ENCODE results near the gene MIDN.

The MIDN gene

DNA sequence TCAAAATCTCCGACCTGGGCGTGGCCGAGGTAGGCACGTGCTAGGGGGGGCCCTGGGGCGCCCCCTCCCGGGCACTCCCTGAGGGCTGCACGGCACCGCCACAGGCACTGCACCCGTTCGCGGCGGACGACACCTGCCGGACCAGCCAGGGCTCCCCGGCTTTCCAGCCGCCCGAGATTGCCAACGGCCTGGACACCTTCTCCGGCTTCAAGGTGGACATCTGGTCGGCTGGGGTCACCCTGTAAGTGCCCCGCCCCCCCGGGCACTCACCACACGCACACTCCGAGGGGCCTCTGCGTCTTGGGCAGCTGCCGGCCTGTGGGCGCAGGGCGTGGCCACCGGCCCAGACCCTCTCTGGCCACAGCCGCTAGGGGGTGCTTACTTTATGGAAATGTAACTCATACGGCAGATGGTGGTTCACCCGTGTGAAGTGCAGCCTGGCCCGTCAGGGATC, 27.9 kb upstream of the MIDN start:
- H3K27ac ChIP-seq, result no peak overlapping the region
- DNase-seq (ENCODE audit: low read depth, low spot score), result no peak

DNA sequence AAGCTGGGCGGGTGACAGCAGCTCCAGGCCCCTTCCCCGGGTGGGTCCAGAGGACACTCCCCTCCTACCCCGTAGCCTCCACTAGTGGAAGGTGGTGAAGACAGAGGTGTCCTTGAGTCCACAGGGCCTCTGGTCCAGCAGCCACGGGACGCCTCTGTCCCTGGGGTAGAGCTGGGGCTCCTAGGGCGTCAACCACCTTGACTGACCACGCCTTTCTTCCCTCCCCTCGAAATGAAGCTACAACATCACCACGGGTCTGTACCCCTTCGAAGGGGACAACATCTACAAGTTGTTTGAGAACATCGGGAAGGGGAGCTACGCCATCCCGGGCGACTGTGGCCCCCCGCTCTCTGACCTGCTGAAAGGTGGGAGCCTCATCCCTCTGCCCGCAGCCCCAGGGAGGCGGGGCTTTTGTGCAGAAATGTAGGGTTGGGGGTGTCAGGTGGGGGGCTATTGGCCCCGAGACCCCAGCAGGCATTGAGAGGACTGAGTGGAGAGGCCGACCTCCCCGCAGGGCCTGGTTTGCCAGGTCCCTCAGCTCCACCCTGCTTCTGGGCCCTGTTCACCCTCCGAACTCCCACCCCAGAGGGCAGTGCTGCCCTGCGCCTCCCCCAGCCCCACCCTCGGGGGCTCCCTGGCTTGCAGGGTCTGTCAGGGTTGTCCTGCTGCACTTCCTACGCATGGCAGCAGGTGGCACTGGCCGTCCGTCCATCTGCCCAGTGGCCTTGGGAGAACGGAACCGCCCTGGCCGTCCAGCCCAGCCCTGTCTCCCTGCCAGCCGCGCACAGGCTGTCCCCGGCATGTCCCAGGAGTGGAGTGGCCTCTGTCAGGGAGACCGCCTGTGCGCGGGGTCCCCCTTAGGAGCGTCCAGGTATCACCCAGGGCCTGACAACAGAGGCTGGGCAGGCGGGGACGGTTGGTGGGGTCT, 27.1 kb upstream of the MIDN start:
- DNase-seq (ENCODE audit: low read depth, low spot score), result no peak
- no peak overlapping the region for H3K27ac ChIP-seq

DNA sequence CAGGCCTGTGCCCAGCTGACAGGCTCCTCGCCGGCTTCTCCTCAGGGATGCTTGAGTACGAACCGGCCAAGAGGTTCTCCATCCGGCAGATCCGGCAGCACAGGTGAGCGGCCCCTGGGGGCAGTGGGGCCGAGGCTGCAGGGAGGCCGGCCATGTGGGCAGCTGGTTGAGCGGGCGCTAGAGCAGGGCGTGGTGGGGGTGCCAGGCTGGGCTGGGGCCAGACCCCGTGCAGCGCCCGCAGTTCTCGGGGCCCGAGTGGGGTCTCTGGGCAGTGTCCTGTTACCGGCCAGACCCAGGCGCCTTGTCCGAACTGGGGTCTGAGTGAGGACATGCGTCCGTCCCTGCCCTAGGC, 26.5 kb upstream of the MIDN start:
- H3K27ac ChIP-seq, result no peak overlapping the region
- DNase-seq (ENCODE audit: low read depth, low spot score), result no peak

DNA sequence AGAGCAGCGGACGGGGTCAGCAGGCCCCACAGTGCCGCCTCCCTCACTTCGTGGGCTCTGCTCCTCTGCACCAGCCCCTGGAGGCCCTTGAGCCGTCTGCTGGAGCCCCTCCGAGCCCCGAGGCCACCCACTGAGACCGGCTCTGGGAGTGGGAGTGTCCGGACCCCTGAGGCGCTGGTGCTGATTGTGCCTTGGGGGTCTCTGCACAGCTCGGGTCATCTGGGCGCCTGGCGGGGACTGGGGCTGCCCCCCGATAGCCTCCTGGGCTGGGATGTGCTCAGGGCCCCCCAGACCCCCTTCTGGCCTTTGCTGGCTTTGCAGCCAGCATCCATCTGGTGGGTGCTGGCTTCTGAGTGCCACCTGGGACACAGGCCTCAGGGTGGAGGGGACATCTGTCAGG, 26.0 kb upstream of the MIDN start:
- no peak for DNase-seq (ENCODE audit: low read depth, low spot score)
- no peak overlapping the region for H3K27ac ChIP-seq

DNA sequence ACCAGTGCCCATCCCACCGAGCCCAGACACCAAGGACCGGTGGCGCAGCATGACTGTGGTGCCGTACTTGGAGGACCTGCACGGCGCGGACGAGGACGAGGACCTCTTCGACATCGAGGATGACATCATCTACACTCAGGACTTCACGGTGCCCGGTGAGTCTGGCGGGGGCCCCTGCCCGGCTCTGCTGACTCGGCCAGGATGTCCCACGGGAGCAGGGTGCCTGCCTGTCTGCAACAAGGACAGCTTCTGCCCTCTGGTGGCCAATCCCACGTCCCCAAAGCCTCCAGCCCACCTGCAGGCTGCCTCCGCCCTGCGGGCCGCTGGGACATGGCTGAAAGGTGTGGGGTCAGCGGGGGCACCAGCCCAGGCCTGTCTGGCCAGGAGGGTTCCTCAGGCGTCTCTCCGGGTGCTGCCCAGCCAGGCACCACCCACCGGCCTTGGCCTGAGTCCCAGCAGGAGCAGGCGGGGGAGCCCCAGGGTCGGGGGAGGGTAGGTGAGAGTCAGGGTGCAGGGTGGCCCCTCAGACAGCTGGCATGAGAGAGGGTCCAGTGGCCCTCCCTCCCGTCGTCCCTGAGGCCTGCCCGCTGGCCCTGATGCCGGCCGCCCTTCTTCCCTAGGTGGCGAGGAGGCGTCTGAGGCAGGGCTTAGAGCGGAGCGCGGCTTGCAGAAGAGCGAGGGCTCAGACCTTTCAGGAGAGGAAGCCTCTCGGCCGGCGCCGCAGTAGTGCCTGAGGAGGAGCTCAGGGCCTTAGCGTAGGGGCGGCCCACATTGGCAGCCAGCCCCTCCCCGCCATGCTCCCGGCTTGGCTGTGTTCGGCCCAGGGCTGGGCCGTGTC, 25.1 kb upstream of the MIDN start:
- H3K27ac ChIP-seq, result no peak overlapping the region
- DNase-seq (ENCODE audit: low read depth, low spot score), result no peak

DNA sequence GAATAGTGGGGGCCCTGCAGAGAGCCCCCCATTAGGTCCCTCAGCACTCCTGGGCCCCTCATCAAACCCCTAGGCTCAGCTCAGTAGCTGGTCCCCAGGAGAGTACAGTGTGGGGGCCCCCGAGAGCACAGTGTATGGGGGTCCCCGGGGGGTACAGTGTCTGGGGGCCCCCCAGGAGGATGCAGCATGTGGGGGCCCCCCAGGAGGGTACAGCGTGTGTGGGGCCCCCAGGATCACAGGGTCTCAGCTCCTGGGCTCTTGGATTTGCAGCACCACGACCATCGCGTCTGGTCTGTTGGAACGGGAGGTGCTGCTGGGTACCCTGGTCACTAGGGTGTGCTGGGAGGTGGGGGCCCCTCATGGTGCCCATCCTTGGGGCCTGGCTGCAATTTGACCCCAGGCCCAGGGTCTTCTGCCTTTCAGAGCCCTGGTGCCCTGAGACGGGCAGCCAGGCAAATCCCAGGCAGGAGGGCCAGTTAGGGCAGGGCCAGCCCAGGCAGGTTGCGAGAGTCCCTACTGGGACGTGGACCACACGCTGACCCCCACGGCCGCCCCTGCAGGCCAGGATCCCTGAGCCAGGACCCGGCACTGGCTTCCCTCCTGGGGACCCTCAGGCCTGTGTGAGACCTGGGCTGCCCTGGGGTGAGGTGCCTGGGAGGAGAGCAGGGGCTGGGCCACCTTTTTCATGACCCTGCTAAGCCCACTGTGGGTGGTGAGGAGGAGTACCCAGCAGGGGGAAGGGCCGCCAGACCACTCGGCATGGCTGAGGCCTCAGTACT, 24.1 kb upstream of the MIDN start:
- no peak for DNase-seq (ENCODE audit: low read depth, low spot score)
- H3K27ac ChIP-seq, result no peak overlapping the region

DNA sequence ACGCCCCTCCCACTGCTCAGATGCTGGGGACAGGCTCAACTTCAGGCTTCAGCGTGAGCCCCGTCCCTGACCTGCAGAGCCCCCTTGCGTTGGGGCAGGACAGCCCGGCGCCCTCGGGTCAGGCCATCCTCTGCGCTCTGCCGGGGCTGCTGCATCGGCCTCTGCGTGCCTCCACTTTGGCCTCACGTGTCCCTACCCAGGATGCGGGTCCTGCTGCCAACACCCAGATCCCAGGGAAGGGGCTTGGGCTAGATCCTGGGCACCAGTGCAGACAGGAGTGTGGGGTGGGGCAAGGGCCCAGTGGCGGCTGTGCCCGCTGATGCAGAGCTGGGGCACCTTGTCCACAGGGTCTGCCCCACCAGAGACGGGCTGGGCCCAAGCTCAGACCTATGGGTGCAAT, 23.5 kb upstream of the MIDN start:
- no peak for DNase-seq (ENCODE audit: low read depth, low spot score)
- H3K27ac ChIP-seq, result no peak overlapping the region

DNA sequence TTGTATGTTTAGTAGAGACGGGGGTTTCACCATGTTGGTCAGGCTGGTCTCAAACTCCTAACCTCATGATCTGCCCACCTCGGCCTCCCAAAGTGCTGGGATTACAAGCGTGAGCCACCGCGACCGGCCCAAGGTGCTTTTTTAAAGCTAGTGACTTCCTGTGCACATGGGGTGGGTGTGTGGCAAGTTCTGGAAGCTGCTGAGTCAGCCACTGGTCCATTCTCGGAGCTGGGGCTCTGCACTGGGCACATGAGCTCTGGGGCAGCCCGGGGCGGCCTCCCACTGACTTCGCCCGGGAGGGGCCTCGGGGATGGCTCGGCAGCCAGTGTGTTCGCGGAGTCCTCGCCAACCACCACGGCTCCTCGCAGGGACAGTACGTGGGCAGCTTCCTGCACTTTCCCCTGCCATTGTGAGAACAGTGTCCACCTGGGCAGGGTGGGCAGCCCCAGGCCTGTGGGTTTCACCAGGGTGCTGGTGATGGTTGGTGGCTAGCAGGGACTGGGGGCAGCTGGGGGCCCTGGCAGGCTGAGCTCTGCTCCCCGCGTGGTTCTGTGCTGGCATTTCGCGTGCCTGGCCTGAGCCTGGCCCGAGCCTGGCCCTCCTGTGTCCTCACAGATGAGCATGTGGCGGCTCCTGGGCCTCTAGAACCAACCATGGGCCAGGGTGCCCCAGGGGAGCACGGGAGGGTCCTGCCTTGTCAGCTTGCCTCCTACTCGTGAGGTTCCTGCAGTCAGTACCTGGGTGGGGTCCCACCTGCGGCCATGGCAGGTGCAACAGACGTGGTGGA, 22.8 kb upstream of the MIDN start:
- H3K27ac ChIP-seq, result no peak overlapping the region
- DNase-seq (ENCODE audit: low read depth, low spot score), result no peak

DNA sequence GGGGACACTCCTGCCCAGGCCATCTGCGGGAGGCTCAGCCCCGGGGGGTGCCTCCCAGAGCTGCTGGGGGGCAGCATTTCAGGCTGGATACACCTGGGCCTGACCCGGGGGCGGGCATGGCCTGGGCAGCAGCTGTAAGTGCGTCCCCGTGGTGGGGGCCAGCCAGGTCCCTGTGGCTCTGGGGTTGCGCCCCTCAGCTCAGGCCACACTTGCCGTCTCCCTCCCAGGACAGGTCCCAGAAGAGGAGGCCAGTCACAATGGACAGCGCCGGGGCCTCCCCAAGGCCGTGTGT, 22.2 kb upstream of the MIDN start:
- no peak overlapping the region for H3K27ac ChIP-seq
- DNase-seq (ENCODE audit: low read depth, low spot score), result no peak

DNA sequence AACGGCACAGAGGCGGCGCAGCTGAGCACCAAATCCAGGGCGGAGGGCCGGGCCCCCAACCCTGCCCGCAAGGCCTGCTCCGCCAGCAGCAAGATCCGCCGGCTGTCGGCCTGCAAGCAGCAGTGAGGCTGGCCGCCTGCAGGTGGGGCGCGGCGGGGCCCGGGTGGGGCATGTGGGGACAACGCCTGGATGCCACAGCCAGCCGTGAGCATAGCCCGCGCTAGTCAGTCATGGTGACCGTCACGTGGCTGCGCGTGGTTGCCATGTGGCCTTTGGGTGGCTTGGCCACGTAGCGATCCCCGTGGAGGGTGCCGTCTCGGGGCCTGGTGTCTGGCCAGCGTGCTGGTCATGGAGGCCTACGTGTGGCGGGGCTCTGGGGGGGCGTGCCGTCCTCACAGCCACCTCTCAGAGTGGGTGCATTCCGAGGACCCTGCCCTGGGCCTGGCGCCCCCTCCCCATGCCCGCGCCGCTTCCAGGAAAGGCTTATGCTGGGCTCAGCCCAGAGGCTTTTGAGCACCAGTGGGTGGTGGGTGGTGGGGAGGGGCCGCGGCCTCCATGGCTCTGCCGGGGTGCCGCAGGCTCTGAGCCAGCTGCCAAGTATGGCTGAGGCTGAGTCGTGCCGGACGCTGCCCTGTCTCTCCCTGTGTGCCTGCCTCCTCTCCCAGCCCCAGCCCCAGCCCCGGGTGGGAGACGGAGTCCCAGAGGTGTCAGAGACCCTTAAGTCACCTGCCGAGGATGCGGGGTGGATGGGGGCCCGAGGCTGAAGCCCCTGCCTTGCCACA, 21.7 kb upstream of the MIDN start:
- DNase-seq (ENCODE audit: low read depth, low spot score), result no peak
- H3K27ac ChIP-seq, result no peak overlapping the region

DNA sequence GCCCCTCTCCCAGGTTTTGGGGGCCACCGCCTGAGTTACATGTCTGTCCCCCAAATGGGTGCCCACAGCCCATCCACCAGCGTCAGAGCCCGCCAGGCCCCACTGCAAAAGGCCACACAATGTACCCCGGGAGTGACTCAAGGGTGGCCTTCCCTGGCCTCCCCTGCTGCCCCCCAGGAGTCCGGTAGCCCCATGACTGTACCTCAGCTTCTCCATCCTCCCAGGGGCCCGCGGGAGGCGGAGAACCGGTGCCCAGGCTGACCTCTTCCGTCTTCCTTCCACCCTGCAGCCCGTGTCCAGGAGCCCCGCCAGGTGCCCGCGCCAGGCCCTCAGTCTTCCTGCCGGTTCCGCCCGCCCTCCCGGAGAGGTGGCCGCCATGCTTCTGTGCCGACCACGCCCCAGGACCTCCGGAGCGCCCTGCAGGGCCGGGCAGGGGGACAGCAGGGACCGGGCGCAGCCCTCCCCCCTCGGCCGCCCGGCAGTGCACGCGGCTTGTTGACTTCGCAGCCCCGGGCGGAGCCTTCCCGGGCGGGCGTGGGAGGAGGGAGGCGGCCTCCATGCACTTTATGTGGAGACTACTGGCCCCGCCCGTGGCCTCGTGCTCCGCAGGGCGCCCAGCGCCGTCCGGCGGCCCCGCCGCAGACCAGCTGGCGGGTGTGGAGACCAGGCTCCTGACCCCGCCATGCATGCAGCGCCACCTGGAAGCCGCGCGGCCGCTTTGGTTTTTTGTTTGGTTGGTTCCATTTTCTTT, 20.9 kb upstream of the MIDN start:
- no peak for DNase-seq (ENCODE audit: low read depth, low spot score)
- no peak overlapping the region for H3K27ac ChIP-seq

DNA sequence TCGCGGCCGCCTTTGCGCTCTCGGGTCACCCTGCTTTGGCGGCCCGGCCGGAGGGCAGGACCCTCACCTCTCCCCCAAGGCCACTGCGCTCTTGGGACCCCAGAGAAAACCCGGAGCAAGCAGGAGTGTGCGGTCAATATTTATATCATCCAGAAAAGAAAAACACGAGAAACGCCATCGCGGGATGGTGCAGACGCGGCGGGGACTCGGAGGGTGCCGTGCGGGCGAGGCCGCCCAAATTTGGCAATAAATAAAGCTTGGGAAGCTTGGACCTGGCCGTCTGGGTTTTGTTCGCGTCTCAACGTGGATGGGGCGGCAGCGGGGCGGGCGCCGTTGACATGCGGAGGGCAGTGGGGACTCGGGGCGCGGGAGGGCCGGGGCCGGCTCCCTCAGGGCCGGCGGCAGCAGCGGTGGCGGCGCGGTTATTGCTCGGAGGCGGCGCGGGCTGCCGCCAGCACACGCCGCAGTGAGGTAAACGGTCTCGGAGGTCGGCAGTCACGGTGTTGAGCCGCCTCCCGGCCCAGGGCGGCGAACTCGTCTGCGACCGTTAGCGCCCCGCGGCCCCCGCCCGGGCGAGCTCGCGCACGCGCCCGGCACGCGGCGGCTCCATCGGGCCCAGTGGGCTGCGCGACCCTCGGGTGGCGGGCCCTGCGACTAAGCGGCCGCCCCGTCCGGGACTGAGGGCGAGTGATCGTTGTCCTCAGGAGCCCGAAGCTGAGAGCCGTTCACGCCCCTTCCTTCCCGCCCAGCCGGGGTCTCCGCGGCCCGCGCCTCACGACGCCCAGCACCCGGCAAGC, 20.0 kb upstream of the MIDN start:
- H3K27ac ChIP-seq, result no peak overlapping the region
- no peak for DNase-seq (ENCODE audit: low read depth, low spot score)

DNA sequence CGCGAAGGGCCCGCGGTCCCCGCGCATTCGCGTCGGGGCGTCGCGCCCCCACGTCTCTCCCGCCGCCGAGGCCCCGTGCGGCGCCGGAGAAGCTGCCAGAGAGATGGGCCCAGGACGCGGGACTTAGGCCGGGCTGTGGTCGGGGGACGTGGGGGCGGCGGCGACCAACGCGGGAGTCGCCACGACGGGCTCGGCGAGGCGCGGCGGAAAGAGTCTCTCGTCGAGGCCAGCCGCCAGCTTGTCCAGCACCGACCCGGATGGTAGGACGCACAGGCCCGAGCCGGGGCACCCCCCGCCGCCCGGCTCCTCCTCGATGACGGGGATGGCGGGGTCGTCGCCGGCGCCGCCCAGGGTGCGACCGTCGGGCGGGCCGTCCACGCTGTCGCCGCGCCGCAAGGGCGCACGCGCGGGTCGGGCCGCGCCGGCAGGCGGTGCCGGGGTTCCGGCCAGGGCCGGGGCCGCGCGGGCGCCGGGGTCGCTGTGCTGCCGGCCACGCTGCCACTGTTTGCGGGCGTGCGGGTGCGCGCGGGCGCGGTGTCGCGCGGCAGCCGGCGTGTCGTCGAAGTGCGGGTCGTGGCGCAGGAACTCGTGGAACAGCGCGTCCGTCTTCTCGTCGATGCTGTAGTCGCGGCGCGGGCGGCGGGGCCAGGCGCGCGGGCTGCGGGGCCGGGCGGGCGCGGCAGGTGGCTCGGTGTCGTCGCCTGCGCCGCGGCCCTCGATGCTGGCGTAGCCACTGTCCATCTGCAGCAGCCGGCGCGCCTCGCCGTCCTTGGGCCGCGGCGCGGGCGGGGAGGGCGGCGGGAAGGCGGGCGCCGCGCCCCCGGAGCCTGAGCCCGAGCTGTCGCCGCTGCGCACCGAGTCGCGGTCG, 19.1 kb upstream of the MIDN start:
- DNase-seq (ENCODE audit: low read depth, low spot score), result no peak
- H3K27ac ChIP-seq, result no peak overlapping the region

DNA sequence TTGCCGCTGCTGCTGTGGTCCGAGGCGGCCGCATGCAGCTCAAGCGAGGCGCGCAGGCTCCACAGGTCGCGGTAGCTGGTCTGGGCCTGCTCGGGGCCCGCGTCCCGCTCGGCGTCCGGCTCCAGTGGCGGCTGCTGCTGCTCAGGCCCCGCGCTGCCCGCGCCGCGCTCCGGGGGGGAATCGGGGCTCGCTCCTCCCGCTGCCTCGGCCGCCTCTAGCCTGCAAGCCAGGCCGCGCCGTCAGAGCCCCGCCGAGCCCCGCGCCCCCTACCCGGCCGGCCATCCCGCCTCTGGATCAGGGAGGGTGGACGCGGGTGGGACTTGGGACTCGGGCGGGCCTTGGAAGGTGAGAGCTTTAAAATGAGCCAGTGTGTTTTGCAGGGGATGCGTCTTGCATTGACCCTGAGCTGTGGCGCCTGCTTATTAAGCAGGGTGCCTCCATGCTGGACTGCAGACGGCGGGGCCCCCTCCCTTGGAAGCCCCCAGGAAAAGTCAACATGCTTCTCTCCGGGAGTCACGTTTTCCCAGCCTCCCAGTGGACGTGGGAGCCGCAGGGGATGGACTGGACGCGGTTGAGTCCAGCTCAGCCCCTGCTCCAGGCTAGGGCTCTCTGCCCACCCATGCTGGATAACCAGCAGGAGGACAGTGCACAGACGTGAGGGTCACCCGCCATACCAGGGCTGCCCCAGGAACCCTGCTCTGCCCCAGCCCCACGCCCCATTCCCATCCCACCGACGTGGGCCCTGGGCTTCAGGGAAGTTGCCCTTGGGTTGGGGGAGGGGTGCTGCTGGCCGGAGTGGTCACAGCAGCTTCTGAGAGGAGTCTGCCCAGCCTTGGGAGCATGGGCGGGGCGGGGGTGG, 18.2 kb upstream of the MIDN start:
- DNase-seq (ENCODE audit: low read depth, low spot score), result no peak
- H3K27ac ChIP-seq, result no peak overlapping the region

DNA sequence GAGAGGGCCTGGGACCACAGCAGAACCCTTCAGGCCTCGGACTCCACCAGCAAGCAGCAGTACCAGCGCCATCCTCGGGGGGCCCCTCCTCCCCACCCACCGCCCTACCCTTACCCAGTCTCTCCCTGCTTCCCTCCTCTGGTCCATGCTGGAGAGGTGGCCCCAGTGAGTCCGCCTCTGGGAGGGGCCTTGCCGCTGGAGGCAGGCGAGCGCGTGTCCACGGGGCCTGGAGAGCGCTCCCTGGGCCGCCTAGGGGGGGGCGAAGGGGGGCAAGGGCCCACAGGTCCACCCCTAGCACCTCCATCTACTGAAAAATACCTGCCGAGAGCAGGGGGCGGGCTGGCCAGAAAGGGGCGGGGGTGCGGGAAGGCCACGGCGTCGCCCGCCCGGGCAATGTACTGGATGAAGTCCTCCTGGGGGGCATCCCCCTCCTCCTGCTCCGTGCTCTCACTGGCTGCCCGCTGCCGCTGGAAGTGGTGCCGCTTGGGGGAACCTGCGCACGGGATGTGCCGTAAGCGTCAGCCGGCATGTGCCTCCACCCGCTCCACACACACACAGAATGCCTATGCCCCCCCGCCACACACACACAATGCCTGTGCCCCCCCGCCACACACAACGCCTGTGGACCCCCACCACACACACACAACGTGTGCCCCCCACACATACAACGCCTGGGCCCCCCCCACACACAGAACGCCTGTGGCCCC, 17.4 kb upstream of the MIDN start:
- DNase-seq (ENCODE audit: low read depth, low spot score), result no peak
- H3K27ac ChIP-seq, result no peak overlapping the region
